Activated CD4-positive, alpha-beta T cell treated with anti-CD3 and anti-CD28 coated beads, Interleukin-2, amount 10 ng/mL, durations not matched to agents 24 days and 14 days (primary cell): ENCODE measurements around the gene TRABD2B. TPM values are rescaled to one million over a fixed set of nuclear protein-coding genes. Genes with fewer than 3 reads are reported as not detected.

Experiments used
- total RNA-seq: library from RNA; stranded (reverse); gene quantifications from 2 replicates; pipeline ENCODE4 v1.2.3, GENCODE V29; 2022

The TRABD2B gene
- total RNA-seq, 1 donor from 2014 or later = not detected

Other genes starting within 250 kb of the TRABD2B start
- not detected in 2 replicates for gene SLC5A9, start 225.3 kb upstream of the TRABD2B start, total RNA-seq